Measurements from ENCODE around the gene ADCY9. TPM values are rescaled to one million over a fixed set of nuclear protein-coding genes. Genes with fewer than 3 reads are reported as not detected.

Gene ADCY9
- total and polyA plus RNA-seq, 7 donors, result 1.8 to 28.0 (median 12.5) TPM

DNA sequence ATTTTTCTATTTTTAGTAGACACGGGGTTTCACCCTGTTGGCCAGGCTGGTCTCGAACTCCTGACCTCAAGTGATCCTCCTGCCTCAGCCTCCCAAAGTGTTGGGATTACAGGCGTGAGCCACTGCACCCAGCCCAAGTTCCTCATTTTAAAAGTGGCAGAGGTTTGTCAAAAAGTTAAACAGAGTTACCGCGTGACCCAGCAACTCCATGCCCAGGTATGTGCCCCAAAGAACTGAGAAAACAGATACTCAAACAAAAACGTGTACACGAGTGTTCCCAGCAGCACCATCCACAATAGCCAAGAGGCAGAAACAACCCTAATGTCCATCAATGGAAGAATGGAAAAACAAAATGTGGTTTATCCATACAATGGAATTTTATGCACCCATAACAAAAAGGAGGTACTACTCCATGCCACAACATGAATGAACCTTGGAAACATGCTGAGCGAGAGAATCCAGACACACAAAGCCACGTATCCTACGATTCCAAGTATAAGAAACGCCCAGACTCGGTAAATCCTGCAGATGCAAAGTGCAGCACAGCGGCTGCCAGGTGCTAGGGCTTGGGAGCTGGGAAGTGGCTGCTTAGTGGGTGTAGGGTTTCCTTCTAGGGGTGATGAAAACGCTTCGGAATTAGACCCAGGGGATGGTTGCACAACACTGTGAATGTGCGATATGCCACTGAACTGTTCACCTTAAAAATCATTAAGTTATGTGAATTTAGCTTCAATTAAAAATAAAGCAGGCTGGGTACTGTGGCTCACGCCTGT is 24.8 kb downstream of the ADCY9 start:
- Histone ChIP-seq H3K27ac (peak overlapping the region in 1 of 4 donors; percentile 65), H3K36me3 (no peaks in the 10 kb centered on the region), H3K27me3 (no peaks in the 10 kb centered on the region), H3K4me1 (peaks cover 0 to 48% (median 38%) of the 10 kb centered on the region in 4 donors), H3K9me3 (no peaks in the 10 kb centered on the region), H3K4me3 (no peak overlapping the region)
- DNase-seq, result no peak
- intact Hi-C loops (cut with DNase I), result no loop called here
- TF ChIP-seq, protein P1, sequence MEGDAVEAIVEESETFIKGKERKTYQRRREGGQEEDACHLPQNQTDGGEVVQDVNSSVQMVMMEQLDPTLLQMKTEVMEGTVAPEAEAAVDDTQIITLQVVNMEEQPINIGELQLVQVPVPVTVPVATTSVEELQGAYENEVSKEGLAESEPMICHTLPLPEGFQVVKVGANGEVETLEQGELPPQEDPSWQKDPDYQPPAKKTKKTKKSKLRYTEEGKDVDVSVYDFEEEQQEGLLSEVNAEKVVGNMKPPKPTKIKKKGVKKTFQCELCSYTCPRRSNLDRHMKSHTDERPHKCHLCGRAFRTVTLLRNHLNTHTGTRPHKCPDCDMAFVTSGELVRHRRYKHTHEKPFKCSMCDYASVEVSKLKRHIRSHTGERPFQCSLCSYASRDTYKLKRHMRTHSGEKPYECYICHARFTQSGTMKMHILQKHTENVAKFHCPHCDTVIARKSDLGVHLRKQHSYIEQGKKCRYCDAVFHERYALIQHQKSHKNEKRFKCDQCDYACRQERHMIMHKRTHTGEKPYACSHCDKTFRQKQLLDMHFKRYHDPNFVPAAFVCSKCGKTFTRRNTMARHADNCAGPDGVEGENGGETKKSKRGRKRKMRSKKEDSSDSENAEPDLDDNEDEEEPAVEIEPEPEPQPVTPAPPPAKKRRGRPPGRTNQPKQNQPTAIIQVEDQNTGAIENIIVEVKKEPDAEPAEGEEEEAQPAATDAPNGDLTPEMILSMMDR (IDR thresholded peaks at IDR 0.05), result no peak
- no peak for TF ChIP-seq EP300 (IDR thresholded peaks at IDR 0.05)
- 86 to 90% methylated on average over 17 of the region's 17 CpGs for WGBS, 2 donors

DNA sequence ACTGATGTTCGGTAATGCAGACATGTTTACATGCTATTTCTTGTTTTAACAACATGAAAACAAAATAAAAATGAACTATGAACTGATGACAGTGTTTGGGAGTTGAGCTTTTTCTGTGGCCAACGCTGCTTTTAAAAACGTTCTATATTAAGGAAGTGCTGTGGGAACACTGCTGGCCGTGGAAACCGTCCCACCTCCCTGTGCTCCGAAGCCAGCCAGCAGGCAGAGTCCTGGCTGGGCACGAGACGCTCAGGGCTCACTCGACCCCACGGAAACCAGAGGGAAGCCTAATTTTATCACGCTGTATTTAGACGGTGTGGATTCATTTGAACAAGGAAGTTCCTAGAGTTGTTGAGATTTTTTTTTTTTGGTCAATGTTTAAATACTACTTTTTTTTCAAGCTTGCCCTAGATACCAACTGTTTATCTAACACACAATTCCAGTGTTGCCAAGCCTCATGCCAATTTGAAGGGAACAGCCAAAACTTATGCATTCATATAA is 25.8 kb downstream of the ADCY9 start:
- H3K36me3 ChIP-seq, result no peaks in the 10 kb centered on the region
- intact Hi-C loops (cut with DNase I), result no loop called here
- H3K4me3 ChIP-seq, result peak overlapping the region in 2 of 4 donors; percentile 19 to 21
- peaks cover 0 to 47% (median 36%) of the 10 kb centered on the region in 4 donors for H3K4me1 ChIP-seq
- no peaks in the 10 kb centered on the region for H3K9me3 ChIP-seq
- DNase-seq, result no peak
- TF ChIP-seq EP300 (IDR thresholded peaks at IDR 0.05) (no peak), POLR2AphosphoS5 (IDR thresholded peaks at IDR 0.05) (peak in 1 of 4 donors; percentile 28)
- H3K27me3 ChIP-seq, result no peaks in the 10 kb centered on the region
- H3K27ac ChIP-seq, result peak overlapping the region; percentile 12 to 66 (median 62)
- 3 to 5% methylated on average over 12 of the region's 12 CpGs for WGBS, 2 donors

DNA sequence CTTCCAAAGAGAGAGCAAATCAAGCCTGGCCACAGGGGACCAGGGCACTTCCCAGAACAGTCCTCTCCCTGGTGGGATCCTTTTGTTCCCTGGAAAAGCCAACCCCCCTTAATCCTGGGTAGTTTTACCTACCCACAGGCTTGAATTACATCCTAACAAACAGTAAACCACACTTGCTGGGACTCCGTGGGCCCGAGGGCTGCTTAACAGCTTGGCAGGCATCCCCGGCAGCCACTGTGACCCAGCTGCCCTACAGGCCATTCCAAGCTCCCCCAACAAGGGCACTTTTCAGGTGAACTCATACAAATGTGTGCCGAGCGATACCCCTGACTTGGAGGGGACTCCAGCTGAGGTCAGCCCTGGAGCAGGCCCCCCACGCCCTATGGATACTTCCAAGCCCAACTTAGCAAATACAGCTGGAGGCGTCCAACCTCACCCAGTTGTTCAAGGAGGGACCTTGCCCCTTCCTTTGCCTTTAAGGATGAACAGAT is 26.4 kb downstream of the ADCY9 start:
- no peak for DNase-seq
- H3K9me3 ChIP-seq, result no peaks in the 10 kb centered on the region
- H3K27ac ChIP-seq, result peak overlapping the region; percentile 12 to 66 (median 62)
- H3K4me1 ChIP-seq, result peaks cover 0 to 47% (median 36%) of the 10 kb centered on the region in 4 donors
- no peaks in the 10 kb centered on the region for H3K36me3 ChIP-seq
- 21 to 51% methylated on average over 7 of the region's 7 CpGs for WGBS, 2 donors
- H3K27me3 ChIP-seq, result no peaks in the 10 kb centered on the region
- peak overlapping the region in 1 of 4 donors; percentile 19 for H3K4me3 ChIP-seq
- TF ChIP-seq, protein P1 (IDR thresholded peaks at IDR 0.05), result no peak
- TF ChIP-seq EP300 (IDR thresholded peaks at IDR 0.05), result peak in 1 of 4 donors; percentile 1
- intact Hi-C loops (cut with DNase I), result no loop called here

DNA sequence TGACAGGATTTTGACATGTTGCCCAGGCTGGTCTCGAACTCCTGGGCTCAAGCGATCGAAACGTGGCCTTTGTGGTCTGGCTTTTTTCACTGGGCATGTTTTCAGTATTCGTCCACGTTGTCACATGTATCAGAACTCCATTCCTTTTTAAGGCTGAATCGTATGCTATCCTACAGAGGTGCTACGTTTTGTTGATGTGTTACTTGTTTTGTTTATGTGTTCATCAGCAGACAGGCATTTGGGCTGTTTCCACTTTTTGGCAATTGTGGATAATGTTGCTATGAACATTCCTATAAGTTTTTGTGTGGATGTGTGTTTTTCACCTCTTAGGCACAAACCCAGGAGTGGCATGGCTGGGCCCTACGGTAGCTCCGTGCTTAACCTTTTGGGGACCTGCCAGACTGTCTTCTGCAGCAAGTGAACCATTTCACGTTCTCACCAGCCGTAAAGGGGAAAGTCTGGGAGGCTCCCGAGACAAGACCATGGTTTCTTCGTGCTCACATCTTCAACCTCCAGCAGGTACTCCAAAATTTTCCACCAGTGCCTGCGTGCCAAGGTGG is 26.9 kb downstream of the ADCY9 start:
- no peak for DNase-seq
- TF ChIP-seq POLR2AphosphoS5 (IDR thresholded peaks at IDR 0.05), result no peak
- TF ChIP-seq EP300 (IDR thresholded peaks at IDR 0.05), result no peak
- no peak for TF ChIP-seq POLR2A (IDR thresholded peaks at IDR 0.05)
- TF ChIP-seq, protein P1 (IDR thresholded peaks at IDR 0.05), result no peak
- no peaks in the 10 kb centered on the region for H3K9me3 ChIP-seq
- H3K27ac ChIP-seq, result peak overlapping the region in 3 of 4 donors; percentile 12 to 65 (median 60)
- H3K36me3 ChIP-seq, result no peaks in the 10 kb centered on the region
- 85 to 90% methylated on average over 15 of the region's 15 CpGs for WGBS, 2 donors
- no peaks in the 10 kb centered on the region for H3K27me3 ChIP-seq
- peaks cover 0 to 44% (median 35%) of the 10 kb centered on the region in 4 donors for H3K4me1 ChIP-seq
- no peak overlapping the region for H3K4me3 ChIP-seq
- intact Hi-C loops (cut with DNase I), result no loop called here

DNA sequence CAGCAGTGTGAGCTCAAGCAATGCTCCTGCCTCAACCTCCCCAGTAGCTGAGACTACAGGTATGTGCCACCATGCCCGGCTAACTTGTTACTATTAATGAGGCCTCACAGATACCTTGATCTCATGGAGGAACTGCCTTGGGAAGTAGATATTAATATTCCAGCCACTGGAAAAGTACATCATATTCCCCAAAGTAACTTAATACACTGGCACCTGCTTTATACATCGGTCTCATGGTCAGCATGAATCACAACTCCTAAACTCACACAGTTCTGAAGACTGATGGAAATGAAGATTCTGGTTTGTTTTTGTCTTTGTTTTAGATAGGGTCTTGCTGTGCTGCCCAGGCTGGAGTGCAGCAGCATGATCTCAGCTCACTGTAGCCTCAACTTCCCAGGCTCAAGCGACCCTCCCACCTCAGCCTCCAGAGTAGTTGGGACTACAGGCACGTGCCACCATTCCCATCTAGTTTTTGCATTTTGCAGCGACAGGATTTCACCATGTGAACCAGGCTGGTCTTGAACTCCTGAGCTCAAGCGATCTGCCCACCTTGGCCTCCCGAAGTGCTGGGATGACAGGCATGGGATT is 28.2 kb downstream of the ADCY9 start:
- Histone ChIP-seq H3K27ac (no peak overlapping the region), H3K36me3 (no peaks in the 10 kb centered on the region), H3K4me3 (no peak overlapping the region), H3K4me1 (peaks cover 0 to 36% (median 26%) of the 10 kb centered on the region in 4 donors), H3K27me3 (no peaks in the 10 kb centered on the region), H3K9me3 (no peaks in the 10 kb centered on the region)
- WGBS, 2 donors, result 94 to 95% methylated on average over 7 of the region's 7 CpGs
- TF ChIP-seq, protein P1 (IDR thresholded peaks at IDR 0.05), result no peak
- TF ChIP-seq POLR2AphosphoS5 (IDR thresholded peaks at IDR 0.05) (no peak), POLR2A (IDR thresholded peaks at IDR 0.05) (no peak), EP300 (IDR thresholded peaks at IDR 0.05) (no peak)
- intact Hi-C loops (cut with DNase I), result no loop called here
- DNase-seq, result no peak
